DND-41 (cell line): ENCODE results near the gene PNCK.

Experiments used
- ATAC-seq: fragments of 200-7000 bp; cut with Tn5 transposase; 3 replicates; pipeline ENCODE4 v1.9.1; 2021; ENCODE audit warnings: low read depth; ENCODE audit not compliant: insufficient read depth
- DNase-seq: peaks from one replicate; pipeline ENCODE4 v3.0.0-alpha.2; 2020
- H2AFZ ChIP-seq: 2 replicates; pipeline ENCODE4 v1.6.0; 2012; ENCODE audit warnings: low read depth, low read length
- H3K27ac ChIP-seq: 2 replicates; pipeline ENCODE4 v1.5.1; 2012; ENCODE audit warnings: low read length, inconsistent platforms
- H3K27me3 ChIP-seq: fragments of 200-600 bp; sonication (generic); 2 replicates; pipeline ENCODE4 v1.6.0; 2012; ENCODE audit warnings: low read length, mild to moderate bottlenecking, inconsistent platforms; ENCODE audit not compliant: insufficient read depth, poor library complexity
- H3K36me3 ChIP-seq: 2 replicates; pipeline ENCODE4 v1.5.1; 2012; ENCODE audit warnings: low read length, inconsistent platforms; ENCODE audit not compliant: insufficient read depth
- H3K4me1 ChIP-seq: 2 replicates; pipeline ENCODE4 v1.5.1; 2012; ENCODE audit warnings: mild to moderate bottlenecking, low read length; ENCODE audit not compliant: insufficient read depth
- H3K4me2 ChIP-seq: 2 replicates; pipeline ENCODE4 v1.6.0; 2012; ENCODE audit warnings: mild to moderate bottlenecking, moderate library complexity, low read length, inconsistent platforms; ENCODE audit not compliant: insufficient read depth
- H3K4me3 ChIP-seq, 2 experiments: fragments of 200-600 bp in 1 of 2; shearing (Covaris generic) in 1 of 2; 2 replicates each; pipeline ENCODE4 v1.5.1; 2012 to 2016; ENCODE audit warnings: inconsistent platforms in 2 of 2, low read length in 2 of 2, mild to moderate bottlenecking in 2 of 2, low read depth in 1 of 2, moderate library complexity in 1 of 2
- H3K79me2 ChIP-seq: 2 replicates; pipeline ENCODE4 v1.6.0; 2012; ENCODE audit warnings: low read length, inconsistent platforms; ENCODE audit not compliant: insufficient read depth
- H3K9ac ChIP-seq: 2 replicates; pipeline ENCODE4 v1.6.0; 2012; ENCODE audit warnings: low read depth, mild to moderate bottlenecking, inconsistent platforms, low read length, moderate library complexity
- H3K9me3 ChIP-seq: 2 replicates; pipeline ENCODE4 v1.5.1; 2012; ENCODE audit warnings: low read length, moderate library complexity, mild to moderate bottlenecking, inconsistent platforms; ENCODE audit not compliant: insufficient read depth, severe bottlenecking
- H4K20me1 ChIP-seq: 2 replicates; pipeline ENCODE4 v1.6.0; 2012; ENCODE audit warnings: low read length; ENCODE audit not compliant: insufficient read depth
- EZH2 ChIP-seq: IDR thresholded peaks from 3 replicates; pipeline ENCODE4 v1.6.1; 2012; ENCODE audit warnings: borderline replicate concordance, low read depth, mild to moderate bottlenecking, moderate library complexity, low read length, inconsistent platforms; ENCODE audit not compliant: severe bottlenecking
- TF ChIP-seq, protein P1 (sequence below): IDR thresholded peaks from 2 replicates; pipeline ENCODE4 v1.5.1; 2012; ENCODE audit warnings: borderline replicate concordance, low read length, moderate library complexity, mild to moderate bottlenecking; ENCODE audit not compliant: poor library complexity, severe bottlenecking; ENCODE audit errors: extremely low read depth

The PNCK gene

DNA sequence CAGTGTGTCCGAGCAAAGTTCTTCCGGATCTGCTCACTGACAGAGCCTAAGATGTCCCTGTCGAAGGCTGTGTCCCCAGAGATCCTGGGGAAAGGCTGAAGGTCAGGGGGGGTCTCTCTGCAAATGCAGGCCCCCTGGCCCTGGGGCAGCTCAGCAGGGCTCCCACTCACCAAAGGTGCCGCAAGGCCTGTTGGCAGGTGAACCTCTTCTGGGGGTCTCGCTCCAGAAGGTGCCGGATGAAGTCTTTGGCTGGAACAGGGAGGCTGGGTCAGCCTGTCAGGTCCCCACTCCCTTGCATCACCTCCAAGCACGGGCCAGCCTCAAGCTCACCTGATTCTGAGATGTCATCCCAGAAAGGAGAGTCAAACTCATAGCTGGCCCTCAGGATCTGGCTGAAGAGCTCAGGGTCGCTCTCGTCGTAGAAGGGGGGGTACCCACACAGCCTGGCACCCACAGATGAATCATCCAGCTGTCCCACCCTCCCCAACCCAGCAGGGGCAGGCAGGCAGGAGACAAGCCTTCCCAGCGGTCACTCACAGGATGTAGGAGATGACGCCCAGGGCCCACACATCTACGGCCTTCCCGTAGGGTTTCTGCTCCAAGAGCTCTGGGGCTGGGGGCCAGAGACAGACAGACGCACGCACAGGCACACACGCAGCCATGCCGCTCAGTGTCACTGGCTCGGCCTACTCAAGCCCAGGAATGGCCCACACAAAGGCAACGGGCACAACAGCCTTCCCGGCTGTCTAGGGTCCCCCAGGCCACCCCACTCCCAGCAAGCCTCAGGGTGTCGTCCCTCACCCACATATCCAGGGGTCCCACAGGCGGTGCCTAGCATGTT is 2.6 kb downstream of the PNCK start:
- no peak overlapping the region for H3K9ac ChIP-seq
- no peaks in the 10 kb centered on the region for H3K79me2 ChIP-seq
- no peaks in the 10 kb centered on the region for H3K27me3 ChIP-seq
- no peaks in the 10 kb centered on the region for H4K20me1 ChIP-seq
- DNase-seq (no peak), ATAC-seq (no peak)
- H3K4me2 ChIP-seq, result no peak overlapping the region
- H3K4me1 ChIP-seq, result no peaks in the 10 kb centered on the region
- H3K9me3 ChIP-seq, result no peaks in the 10 kb centered on the region
- TF ChIP-seq, protein P1, sequence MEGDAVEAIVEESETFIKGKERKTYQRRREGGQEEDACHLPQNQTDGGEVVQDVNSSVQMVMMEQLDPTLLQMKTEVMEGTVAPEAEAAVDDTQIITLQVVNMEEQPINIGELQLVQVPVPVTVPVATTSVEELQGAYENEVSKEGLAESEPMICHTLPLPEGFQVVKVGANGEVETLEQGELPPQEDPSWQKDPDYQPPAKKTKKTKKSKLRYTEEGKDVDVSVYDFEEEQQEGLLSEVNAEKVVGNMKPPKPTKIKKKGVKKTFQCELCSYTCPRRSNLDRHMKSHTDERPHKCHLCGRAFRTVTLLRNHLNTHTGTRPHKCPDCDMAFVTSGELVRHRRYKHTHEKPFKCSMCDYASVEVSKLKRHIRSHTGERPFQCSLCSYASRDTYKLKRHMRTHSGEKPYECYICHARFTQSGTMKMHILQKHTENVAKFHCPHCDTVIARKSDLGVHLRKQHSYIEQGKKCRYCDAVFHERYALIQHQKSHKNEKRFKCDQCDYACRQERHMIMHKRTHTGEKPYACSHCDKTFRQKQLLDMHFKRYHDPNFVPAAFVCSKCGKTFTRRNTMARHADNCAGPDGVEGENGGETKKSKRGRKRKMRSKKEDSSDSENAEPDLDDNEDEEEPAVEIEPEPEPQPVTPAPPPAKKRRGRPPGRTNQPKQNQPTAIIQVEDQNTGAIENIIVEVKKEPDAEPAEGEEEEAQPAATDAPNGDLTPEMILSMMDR, result no peak
- no peak for TF ChIP-seq EZH2
- no peak overlapping the region for H2AFZ ChIP-seq
- no peak overlapping the region for H3K4me3 ChIP-seq
- H3K27ac ChIP-seq, result no peak overlapping the region
- H3K36me3 ChIP-seq, result no peaks in the 10 kb centered on the region

GRCh38 chrX:153669901-153670731 is 3.5 kb downstream of the PNCK start:
- no peak overlapping the region for H3K27ac ChIP-seq
- H3K4me1 ChIP-seq, result no peaks in the 10 kb centered on the region
- no peaks in the 10 kb centered on the region for H3K9me3 ChIP-seq

DNA sequence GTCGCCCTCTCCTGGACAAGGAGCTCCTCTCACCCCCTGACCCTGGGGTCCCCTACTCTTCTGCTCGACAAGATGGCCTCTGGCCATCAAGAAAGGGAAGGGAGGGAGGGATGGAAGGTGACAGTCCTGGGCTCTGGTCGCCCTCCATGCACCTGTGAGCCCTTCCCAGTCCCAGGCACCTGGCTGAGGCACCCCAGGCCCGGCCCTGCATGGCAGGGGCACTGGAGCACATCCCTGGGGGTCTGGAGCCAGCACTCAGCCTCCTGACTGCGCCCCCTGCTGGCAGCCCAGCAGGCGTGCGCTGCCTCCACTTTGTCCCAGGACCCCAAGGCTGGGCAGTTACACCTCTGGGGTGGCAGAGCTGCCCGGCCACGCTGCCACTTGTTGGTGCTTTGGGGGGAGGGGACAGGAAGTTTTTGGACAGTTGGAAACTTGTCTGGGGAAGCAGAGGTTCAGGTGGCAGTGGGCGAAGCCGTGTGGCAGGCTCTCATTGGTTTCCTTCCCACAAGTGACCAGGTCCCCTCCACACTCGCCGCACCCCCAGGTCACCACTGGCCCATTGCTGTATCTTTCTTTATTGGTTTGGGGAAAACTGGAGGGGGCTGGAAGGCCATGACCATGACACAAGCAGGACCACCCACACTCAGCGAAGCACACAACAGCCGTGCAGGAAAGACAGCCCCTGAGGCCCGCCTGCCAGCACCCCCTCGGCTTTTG is 4.3 kb downstream of the PNCK start:
- Histone ChIP-seq H4K20me1 (no peaks in the 10 kb centered on the region), H3K4me2 (no peak overlapping the region), H3K36me3 (no peaks in the 10 kb centered on the region), H3K4me3 (no peak overlapping the region), H2AFZ (no peak overlapping the region), H3K27me3 (no peaks in the 10 kb centered on the region), H3K27ac (no peak overlapping the region), H3K79me2 (no peaks in the 10 kb centered on the region), H3K4me1 (no peaks in the 10 kb centered on the region), H3K9me3 (no peaks in the 10 kb centered on the region), H3K9ac (no peak overlapping the region)
- TF ChIP-seq EZH2, result no peak
- TF ChIP-seq, protein P1, result peak; percentile 81
- ATAC-seq, result peak; percentile 81
- peak; percentile 44 for DNase-seq

More at GRCh38 chrX:153669901-153670731, 3.5 kb downstream of the PNCK start:
- H2AFZ ChIP-seq, result no peak overlapping the region
- no peak overlapping the region for H3K4me2 ChIP-seq
- H3K36me3 ChIP-seq, result no peaks in the 10 kb centered on the region
- no peaks in the 10 kb centered on the region for H3K27me3 ChIP-seq
- H3K9ac ChIP-seq, result no peak overlapping the region
- H3K4me3 ChIP-seq, result no peak overlapping the region
- DNase-seq (no peak), ATAC-seq (no peak)
- no peaks in the 10 kb centered on the region for H3K79me2 ChIP-seq
- TF ChIP-seq, protein P1, result no peak
- TF ChIP-seq EZH2, result no peak
- no peaks in the 10 kb centered on the region for H4K20me1 ChIP-seq
